ENCODE measurements around the gene ADD3.

Gene ADD3

GRCh38 chr10:110007701-110008517 is at the start of gene ADD3:
ADD3 (plus strand) TSS chr10:110007984; CDS start chr10:110100654, 92,670 bp downstream.
- DNase-seq (ENCODE audit: low read depth in 2 of 2): peak; percentile 83 to 84

- no peak for DNase-seq (ENCODE audit: low read depth in 2 of 2)
These were observed 49.7 kb upstream of the ADD3 start for GRCh38 chr10:109958059-109958458.

GRCh38 chr10:109959259-109960145 is 48.3 kb upstream of the ADD3 start:
- no peak for DNase-seq (ENCODE audit: low read depth in 2 of 2)

- DNase-seq (ENCODE audit: low read depth in 2 of 2): no peak
These were observed 47.1 kb upstream of the ADD3 start for GRCh38 chr10:109960682-109961081.

GRCh38 chr10:109961174-109962001 is 46.4 kb upstream of the ADD3 start:
- no peak for DNase-seq (ENCODE audit: low read depth in 2 of 2)

- DNase-seq (ENCODE audit: low read depth in 2 of 2): no peak
These were observed 45.5 kb upstream of the ADD3 start for GRCh38 chr10:109962247-109962646.

- no peak for DNase-seq (ENCODE audit: low read depth in 2 of 2)
These were observed 44.3 kb upstream of the ADD3 start for GRCh38 chr10:109963439-109963838.

- no peak for DNase-seq (ENCODE audit: low read depth in 2 of 2)
These were observed 43.5 kb upstream of the ADD3 start for GRCh38 chr10:109964318-109964717.

GRCh38 chr10:109966961-109967738 is 40.6 kb upstream of the ADD3 start:
- no peak for DNase-seq (ENCODE audit: low read depth in 2 of 2)

GRCh38 chr10:109967739-109968088 is 40.1 kb upstream of the ADD3 start:
- no peak for DNase-seq (ENCODE audit: low read depth in 2 of 2)

- DNase-seq (ENCODE audit: low read depth in 2 of 2): no peak
These were observed 38.6 kb upstream of the ADD3 start for GRCh38 chr10:109968953-109969759.

- no peak for DNase-seq (ENCODE audit: low read depth in 2 of 2)
These were observed 37.9 kb upstream of the ADD3 start for GRCh38 chr10:109969760-109970346.

- DNase-seq (ENCODE audit: low read depth in 2 of 2): no peak
These were observed 36.1 kb upstream of the ADD3 start for GRCh38 chr10:109971634-109972033.

- no peak for DNase-seq (ENCODE audit: low read depth in 2 of 2)
These were observed 35.3 kb upstream of the ADD3 start for GRCh38 chr10:109972372-109973001.

GRCh38 chr10:109973326-109973829 is 34.4 kb upstream of the ADD3 start:
- DNase-seq (ENCODE audit: low read depth in 2 of 2): no peak

- no peak for DNase-seq (ENCODE audit: low read depth in 2 of 2)
These were observed 33.1 kb upstream of the ADD3 start for GRCh38 chr10:109974504-109975191.

GRCh38 chr10:109975244-109976190 is 32.3 kb upstream of the ADD3 start:
- DNase-seq (ENCODE audit: low read depth in 2 of 2): no peak

All from stimulated activated CD4-positive, alpha-beta T cell treated with anti-CD3 and anti-CD28 coated beads, Interleukin-1b, Interleukin-23, amount 100 ng/mL, for 1 hour (primary cell).